Measurements from ENCODE around the gene CD101. TPM values are rescaled to one million over a fixed set of nuclear protein-coding genes. Genes with fewer than 3 reads are reported as not detected.
A peak's percentile ranks its signal among the peaks of the same experiment; 100 is the strongest.

CD101 gene
- total and polyA plus RNA-seq, 2 experiments from 2014 or later = 1.2 to 1.3 TPM

- Histone ChIP-seq H3K4me2 (peak overlapping the region; percentile 5), H3K36me3 (ENCODE audit: insufficient read depth) (no peaks in the 10 kb centered on the region), H3K27me3 (ENCODE audit: insufficient read depth) (no peaks in the 10 kb centered on the region), H3K9me2 (ENCODE audit: insufficient read depth) (no peaks in the 10 kb centered on the region; the same call in 1 of the 2 replicates), H3F3A (replicated peaks; ENCODE audit: low read depth) (no peaks in the 10 kb centered on the region), H2AFZ (no peak overlapping the region), H3K27ac (ENCODE audit: low read depth) (no peak overlapping the region), H3K79me2 (replicated peaks; ENCODE audit: insufficient read depth) (no peaks in the 10 kb centered on the region), H3K4me1 (ENCODE audit: insufficient read depth) (peaks cover 16% of the 10 kb centered on the region), H3K4me3 (no peak overlapping the region; the same call in 1 of the 2 replicates), H4K20me1 (replicated peaks; ENCODE audit: insufficient read depth) (no peaks in the 10 kb centered on the region)
- no peak overlapping the region; the same call in 2 of the 3 replicates for H3K4me3 Mint-ChIP-seq
- H3K27me3 Mint-ChIP-seq (ENCODE audit: insufficient read depth, low read depth, poor library complexity) = no peaks in the 10 kb centered on the region
- TF ChIP-seq CREB1 (CRISPR knock-in tag; IDR thresholded peaks at IDR 0.05; ENCODE audit: low read depth) (no peak), EZH2phosphoT487 (IDR thresholded peaks at IDR 0.05; ENCODE audit: unreplicated experiment) (no peak), NANOG (IDR thresholded peaks at IDR 0.05; ENCODE audit: borderline replicate concordance) (no peak), POLR2AphosphoS5 (IDR thresholded peaks at IDR 0.05; ENCODE audit: low read depth) (no peak), ETS1 (IDR thresholded peaks at IDR 0.05) (no peak), EZH2 (IDR thresholded peaks at IDR 0.05; ENCODE audit: low read depth, unreplicated experiment) (no peak), STAT1 (IDR thresholded peaks at IDR 0.05; ENCODE audit: unreplicated experiment) (no peak), REST (IDR thresholded peaks at IDR 0.05; ENCODE audit: unreplicated experiment) (no peak), CTCF (conservative IDR thresholded peaks at IDR 0.05; ENCODE audit: low read depth in 2 of 2) (no peak), JUNB (IDR thresholded peaks at IDR 0.05; ENCODE audit: unreplicated experiment) (no peak), ZNF114 (CRISPR knock-in tag; IDR thresholded peaks at IDR 0.05) (no peak), ZNF331 (CRISPR knock-in tag; IDR thresholded peaks at IDR 0.05; ENCODE audit: low read depth) (no peak), ZNF462 (CRISPR knock-in tag; IDR thresholded peaks at IDR 0.05) (no peak)
- ATAC-seq = peak; percentile 56; the same call in 1 of the 3 replicates
- peaks cover 34% of the 10 kb centered on the region for H3K4me1 Mint-ChIP-seq
- no peaks in the 10 kb centered on the region; the same call in 2 of the 3 replicates for H3K36me3 Mint-ChIP-seq (ENCODE audit: low read depth)
- H3K27ac Mint-ChIP-seq = peak overlapping the region; percentile 27
- no peaks in the 10 kb centered on the region; the same call in 2 of the 3 replicates for H3K9me3 Mint-ChIP-seq
- DNase-seq (ENCODE audit: low spot score) = no peak
These were observed 1.8 kb downstream of the CD101 start for GRCh38 chr1:117003223-117003875.

Measured in GM23338 (cell line).